GM21717 (cell line): ENCODE results near the gene CENPB.
"Not testable (repeated sequence)": the region's sequence is repeated elsewhere in the genome, so short reads cannot be mapped to it uniquely, and the experiment has no call there.

Experiments used
- ATAC-seq: cut with Tn5 transposase; IDR thresholded peaks from one replicate; pipeline ENCODE4 v1.9.1; 2021; ENCODE audit warnings: mild to moderate bottlenecking, moderate library complexity; ENCODE audit not compliant: unreplicated experiment

Gene CENPB

GRCh38 chr20:3786665-3787323, at the start of gene CENPB:
CENPB (minus strand) TSS chr20:3786740; CDS start chr20:3786483, 257 bp downstream.
- peak; percentile 66 for ATAC-seq

GRCh38 chr20:3836132-3836531, 49.6 kb upstream of the CENPB start:
- no peak for ATAC-seq

- not testable (repeated sequence) for ATAC-seq
Measured at GRCh38 chr20:3829891-3830290, 43.4 kb upstream of the CENPB start.

- no peak for ATAC-seq
Measured at GRCh38 chr20:3828798-3829197, 42.3 kb upstream of the CENPB start.

- no peak for ATAC-seq
Measured at GRCh38 chr20:3826420-3826819, 39.9 kb upstream of the CENPB start.

- no peak for ATAC-seq
Measured at GRCh38 chr20:3825526-3825925, 39.0 kb upstream of the CENPB start.

- no peak for ATAC-seq
Measured at GRCh38 chr20:3823881-3824280, 37.3 kb upstream of the CENPB start.

GRCh38 chr20:3821996-3822395, 35.5 kb upstream of the CENPB start:
- ATAC-seq, result no peak

- no peak for ATAC-seq
Measured at GRCh38 chr20:3820901-3821727, 34.6 kb upstream of the CENPB start.

- ATAC-seq, result peak; percentile 67
Measured at GRCh38 chr20:3820048-3820900, 33.7 kb upstream of the CENPB start, which contains the start of gene AP5S1. AP5S1 (plus strand) TSS chr20:3820547; CDS start chr20:3822118, 1,571 bp downstream.

- ATAC-seq, result no peak
Measured at GRCh38 chr20:3819411-3820047, 33.0 kb upstream of the CENPB start.

GRCh38 chr20:3818155-3819151, 31.9 kb upstream of the CENPB start:
- ATAC-seq, result no peak

- no peak for ATAC-seq
Measured at GRCh38 chr20:3815703-3816315, 29.3 kb upstream of the CENPB start.

GRCh38 chr20:3814928-3815495, 28.5 kb upstream of the CENPB start:
- no peak for ATAC-seq

GRCh38 chr20:3813848-3814581, 27.5 kb upstream of the CENPB start:
- ATAC-seq, result no peak

- ATAC-seq, result no peak
Measured at GRCh38 chr20:3812975-3813847, 26.7 kb upstream of the CENPB start.

GRCh38 chr20:3812259-3812681, 25.7 kb upstream of the CENPB start:
- no peak for ATAC-seq
